Thoracic aorta (tissue), 2 donors: Measurements from ENCODE around the gene CYP20A1. TPM values are rescaled to one million over a fixed set of nuclear protein-coding genes. Genes with fewer than 3 reads are reported as not detected.
A peak's percentile ranks its signal among the peaks of the same experiment; 100 is the strongest.

Source experiments
- ATAC-seq: fragments of 150-250 bp; one replicate; pipeline ENCODE4 v1.8.0; 2017; ENCODE audit warnings: low read depth; ENCODE audit not compliant: insufficient number of reproducible peaks, low FRiP score
- DNase-seq: peaks from one replicate; pipeline ENCODE4 v3.0.0-alpha.2; 2020; ENCODE audit warnings: low spot score
- H3K27ac ChIP-seq, 2 donors: fragments of 200-600 bp; sonication (generic); 1 replicate in 1 of 2; 2 replicates in 1 of 2; pipeline ENCODE4 v1.5.1; 2016; ENCODE audit warnings: mild to moderate bottlenecking in 2 of 2, moderate library complexity in 2 of 2
- H3K27me3 ChIP-seq: fragments of 200-600 bp; sonication (generic); replicated peaks from 2 replicates; pipeline ENCODE4 v1.6.0; 2016; ENCODE audit warnings: mild to moderate bottlenecking; ENCODE audit not compliant: insufficient read depth
- H3K36me3 ChIP-seq: fragments of 200-600 bp; sonication (generic); one replicate; pipeline ENCODE4 v1.5.1; 2016
- H3K4me1 ChIP-seq, 2 donors: fragments of 200-600 bp; sonication (generic); 1 replicate in 1 of 2; 2 replicates in 1 of 2; pipeline versions ENCODE4 v1.5.1 to v1.6.0; 2016; ENCODE audit warnings: low read depth in 2 of 2, mild to moderate bottlenecking in 1 of 2; ENCODE audit not compliant: control insufficient read depth in 1 of 2
- H3K4me3 ChIP-seq: fragments of 200-600 bp; sonication (generic); 2 replicates; pipeline ENCODE4 v1.5.1; 2016; ENCODE audit warnings: mild to moderate bottlenecking
- H3K9me3 ChIP-seq: fragments of 200-600 bp; sonication (generic); 2 replicates; pipeline ENCODE4 v1.5.1; 2016
- total RNA-seq, 2 donors: library from RNA; depleted of rRNA; stranded (reverse); fragments of >200 nt; gene quantifications; one replicate each; pipeline versions ENCODE4 v1.1.0 to v1.2.3, GENCODE V29; 2016
- TF ChIP-seq, protein P1 (sequence below): fragments of 200-600 bp; sonication (generic); IDR thresholded peaks from one replicate; pipeline ENCODE4 v1.5.1; 2019; ENCODE audit warnings: antibody characterized with exemption

Gene CYP20A1
- total RNA-seq, 2 donors from 2014 or later: 22.9 to 36.5 TPM

- peak overlapping the region in 1 of 2 donors; percentile 92 for H3K27ac ChIP-seq
- H3K9me3 ChIP-seq: no peaks in the 10 kb centered on the region
- no peak for ATAC-seq
- peak overlapping the region; percentile 84 for H3K4me3 ChIP-seq
- H3K36me3 ChIP-seq: no peaks in the 10 kb centered on the region
- H3K27me3 ChIP-seq: no peaks in the 10 kb centered on the region
- TF ChIP-seq, protein P1, sequence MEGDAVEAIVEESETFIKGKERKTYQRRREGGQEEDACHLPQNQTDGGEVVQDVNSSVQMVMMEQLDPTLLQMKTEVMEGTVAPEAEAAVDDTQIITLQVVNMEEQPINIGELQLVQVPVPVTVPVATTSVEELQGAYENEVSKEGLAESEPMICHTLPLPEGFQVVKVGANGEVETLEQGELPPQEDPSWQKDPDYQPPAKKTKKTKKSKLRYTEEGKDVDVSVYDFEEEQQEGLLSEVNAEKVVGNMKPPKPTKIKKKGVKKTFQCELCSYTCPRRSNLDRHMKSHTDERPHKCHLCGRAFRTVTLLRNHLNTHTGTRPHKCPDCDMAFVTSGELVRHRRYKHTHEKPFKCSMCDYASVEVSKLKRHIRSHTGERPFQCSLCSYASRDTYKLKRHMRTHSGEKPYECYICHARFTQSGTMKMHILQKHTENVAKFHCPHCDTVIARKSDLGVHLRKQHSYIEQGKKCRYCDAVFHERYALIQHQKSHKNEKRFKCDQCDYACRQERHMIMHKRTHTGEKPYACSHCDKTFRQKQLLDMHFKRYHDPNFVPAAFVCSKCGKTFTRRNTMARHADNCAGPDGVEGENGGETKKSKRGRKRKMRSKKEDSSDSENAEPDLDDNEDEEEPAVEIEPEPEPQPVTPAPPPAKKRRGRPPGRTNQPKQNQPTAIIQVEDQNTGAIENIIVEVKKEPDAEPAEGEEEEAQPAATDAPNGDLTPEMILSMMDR: no peak
- no peak for DNase-seq
- peaks cover 11 to 27% of the 10 kb centered on the region in 2 donors for H3K4me1 ChIP-seq
Observed at GRCh38 chr2:203237346-203238238, 1.2 kb upstream of the CYP20A1 start.

GRCh38 chr2:203238292-203238703 is 520 bp upstream of the CYP20A1 start:
- Histone ChIP-seq H3K4me3 (peak overlapping the region; percentile 84), H3K36me3 (no peaks in the 10 kb centered on the region), H3K4me1 (peaks cover 11 to 27% of the 10 kb centered on the region in 2 donors), H3K27me3 (no peaks in the 10 kb centered on the region), H3K27ac (peak overlapping the region; percentile 92 to 98), H3K9me3 (no peaks in the 10 kb centered on the region)
- ATAC-seq (no peak), DNase-seq (no peak)
- TF ChIP-seq, protein P1: no peak

DNA sequence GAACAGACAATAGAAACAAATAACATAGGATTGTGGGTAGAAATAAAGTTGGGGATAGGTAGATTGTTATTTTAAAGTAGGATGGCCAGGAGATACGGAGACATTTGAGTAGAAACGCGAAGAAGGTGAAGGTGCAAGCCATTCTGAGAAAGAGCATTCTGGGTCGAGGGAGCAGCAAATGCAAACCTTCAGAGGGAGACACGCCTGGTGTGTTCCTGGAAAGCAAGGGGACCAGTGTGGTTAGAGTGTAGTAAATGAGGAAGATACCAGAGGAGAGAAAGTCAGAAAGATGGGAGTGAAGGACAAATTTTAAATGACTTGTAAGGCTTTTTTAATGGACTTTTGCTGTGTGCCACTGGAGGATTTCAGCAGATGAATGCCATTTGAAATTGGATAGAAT is 1.7 kb downstream of the CYP20A1 start:
- Histone ChIP-seq H3K27ac (no peak overlapping the region), H3K4me1 (peaks cover 11 to 27% of the 10 kb centered on the region in 2 donors), H3K4me3 (peak overlapping the region; percentile 84), H3K36me3 (peaks cover 7% of the 10 kb centered on the region), H3K27me3 (no peaks in the 10 kb centered on the region), H3K9me3 (no peaks in the 10 kb centered on the region)
- TF ChIP-seq, protein P1: no peak
- no peak for ATAC-seq
- no peak for DNase-seq

GRCh38 chr2:203242518-203242917 is 3.7 kb downstream of the CYP20A1 start:
- no peaks in the 10 kb centered on the region for H3K27me3 ChIP-seq
- TF ChIP-seq, protein P1: no peak
- DNase-seq (no peak), ATAC-seq (no peak)
- no peak overlapping the region for H3K27ac ChIP-seq
- no peaks in the 10 kb centered on the region for H3K9me3 ChIP-seq
- H3K4me3 ChIP-seq: no peak overlapping the region
- H3K4me1 ChIP-seq: peaks cover 11 to 26% of the 10 kb centered on the region in 2 donors
- peaks cover 18% of the 10 kb centered on the region for H3K36me3 ChIP-seq

- Histone ChIP-seq H3K4me3 (no peak overlapping the region), H3K36me3 (peaks cover 18% of the 10 kb centered on the region), H3K4me1 (no peaks in the 10 kb centered on the region), H3K9me3 (no peaks in the 10 kb centered on the region), H3K27ac (no peak overlapping the region), H3K27me3 (no peaks in the 10 kb centered on the region)
- no peak for ATAC-seq
- TF ChIP-seq, protein P1: no peak
- no peak for DNase-seq
Observed at GRCh38 chr2:203246646-203247045, 7.8 kb downstream of the CYP20A1 start.
